Esophagus squamous epithelium (tissue), 4 donors: ENCODE results near the gene STXBP5L.

Experiments used
- CTCF ChIP-seq, 6 experiments: fragments of 450-650 bp in 4 of 6; fragments of 200-600 bp in 2 of 6; sonication (generic) in 2 of 6; IDR thresholded peaks; one replicate each; pipeline ENCODE4 v1.5.1; 2016 to 2019; ENCODE audit warnings: antibody characterized with exemption in 6 of 6, mild to moderate bottlenecking in 4 of 6, moderate library complexity in 4 of 6
- POLR2A ChIP-seq, 4 donors: fragments of 450-650 bp; IDR thresholded peaks; one replicate each; pipeline ENCODE4 v1.6.1; 2017; ENCODE audit warnings: antibody characterized with exemption in 4 of 4, mild to moderate bottlenecking in 4 of 4, moderate library complexity in 3 of 4

GRCh38 chr3:120983321-120983665 lies 75.3 kb downstream of the STXBP5L start:
- TF ChIP-seq CTCF (IDR thresholded peaks at IDR 0.05) (no peak), POLR2A (IDR thresholded peaks at IDR 0.05) (no peak)
